ENCODE results near the gene CSTB.
A peak's percentile ranks its signal among the peaks of the same experiment; 100 is the strongest.

Gene CSTB

DNA sequence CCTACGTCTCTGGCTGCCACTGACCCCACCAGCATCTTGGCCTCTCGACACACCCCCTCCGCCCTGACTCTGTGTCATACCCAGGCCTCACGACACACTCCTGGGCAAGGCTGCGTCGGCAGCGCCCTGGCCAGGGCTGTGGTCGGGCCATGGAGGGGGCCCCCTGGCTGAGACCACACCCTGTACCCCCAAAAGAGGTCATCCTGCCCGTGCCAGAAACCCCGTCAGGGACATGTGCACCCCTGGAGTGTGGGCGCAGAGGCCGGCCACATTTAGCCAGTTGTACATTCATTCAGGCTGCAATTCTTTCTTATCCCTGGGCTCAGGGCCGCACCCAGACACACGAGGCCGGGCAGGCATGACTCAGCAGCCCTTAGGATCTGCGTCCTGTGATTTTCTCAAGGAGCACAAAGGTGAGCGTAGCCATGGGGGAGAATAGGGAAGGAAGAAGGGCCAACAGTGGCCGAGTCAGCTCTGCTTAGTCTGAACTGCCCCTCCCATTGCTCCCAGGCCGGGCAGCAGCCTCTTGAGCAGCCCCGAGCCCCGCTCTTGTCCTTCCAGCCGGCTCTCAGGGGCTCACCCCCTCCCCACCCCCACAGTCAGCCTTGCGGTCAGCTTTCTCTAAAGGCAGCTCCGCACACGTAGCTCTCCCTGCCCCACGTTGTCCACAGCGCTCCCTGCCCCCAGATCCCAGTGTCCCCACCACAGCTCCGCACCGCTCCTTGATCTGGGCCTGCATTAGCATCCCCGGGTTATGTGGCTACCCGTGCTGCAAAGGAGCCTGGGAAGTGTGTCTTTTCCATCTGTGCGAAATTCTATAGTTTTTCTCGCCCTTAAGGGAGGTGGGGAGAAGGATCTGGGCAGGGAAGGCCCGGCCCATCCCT is 7.9 kb downstream of the CSTB start:
- DNase-seq (ENCODE audit: low read depth, low spot score): peak; percentile 71

DNA sequence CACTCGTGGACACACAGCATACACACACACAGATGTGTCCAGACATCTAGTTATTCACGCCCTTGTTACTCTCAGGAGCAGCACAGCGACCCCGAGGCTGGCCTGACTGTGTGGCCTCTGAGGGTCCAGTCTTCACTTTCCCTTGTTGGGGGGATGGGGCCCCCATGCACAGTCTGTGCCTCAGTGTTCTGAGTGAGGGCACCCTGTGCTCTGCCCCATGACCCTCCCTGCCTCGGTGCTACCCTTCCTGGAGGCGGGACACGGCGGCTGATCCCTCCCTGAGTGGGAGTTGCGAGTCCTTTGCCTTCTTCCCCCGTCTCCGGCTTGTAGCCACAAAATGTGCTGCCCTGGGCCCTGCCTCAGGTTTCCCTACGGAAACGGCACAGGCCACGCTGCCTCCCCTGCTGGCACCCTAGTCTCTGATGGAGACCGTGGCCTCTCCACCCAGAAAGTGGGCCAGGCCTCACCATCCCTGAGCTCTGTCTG is 8.6 kb downstream of the CSTB start:
- DNase-seq (ENCODE audit: low read depth, low spot score): no peak

DNA sequence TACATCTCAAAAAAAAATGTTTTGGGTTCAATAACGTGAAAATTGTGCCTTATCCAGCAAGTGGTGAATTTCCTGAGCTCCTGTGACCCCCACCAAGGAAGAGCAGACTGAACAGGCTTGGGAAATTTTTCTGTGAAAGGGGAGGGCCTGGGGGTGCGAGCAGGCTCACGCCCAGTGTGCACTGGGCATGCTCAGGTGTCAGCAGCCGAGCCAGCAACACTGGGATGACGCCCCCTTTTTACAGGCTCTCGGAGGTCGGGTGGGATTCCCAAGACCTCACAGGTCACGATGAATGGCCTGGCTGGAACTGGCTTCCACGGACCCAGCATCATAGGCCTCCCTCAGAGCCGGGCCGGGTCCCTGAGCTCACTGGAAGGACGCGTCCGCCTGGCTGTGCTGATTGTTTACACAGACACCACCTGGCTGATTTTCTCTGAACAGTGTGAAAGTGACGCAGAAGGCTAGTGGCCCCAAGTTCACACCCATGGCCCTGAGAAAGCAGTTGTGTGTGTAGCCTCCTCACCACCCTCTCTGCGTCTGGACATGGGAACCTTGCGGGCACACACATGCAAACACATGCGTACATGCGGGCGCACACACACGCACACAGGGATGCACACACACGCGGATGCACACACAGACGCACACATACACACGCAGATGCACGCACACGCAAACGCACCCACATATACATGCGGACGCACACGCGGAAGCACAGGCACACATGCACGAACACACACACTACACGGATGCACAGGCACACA is 9.2 kb downstream of the CSTB start:
- no peak for DNase-seq (ENCODE audit: low read depth, low spot score)

DNA sequence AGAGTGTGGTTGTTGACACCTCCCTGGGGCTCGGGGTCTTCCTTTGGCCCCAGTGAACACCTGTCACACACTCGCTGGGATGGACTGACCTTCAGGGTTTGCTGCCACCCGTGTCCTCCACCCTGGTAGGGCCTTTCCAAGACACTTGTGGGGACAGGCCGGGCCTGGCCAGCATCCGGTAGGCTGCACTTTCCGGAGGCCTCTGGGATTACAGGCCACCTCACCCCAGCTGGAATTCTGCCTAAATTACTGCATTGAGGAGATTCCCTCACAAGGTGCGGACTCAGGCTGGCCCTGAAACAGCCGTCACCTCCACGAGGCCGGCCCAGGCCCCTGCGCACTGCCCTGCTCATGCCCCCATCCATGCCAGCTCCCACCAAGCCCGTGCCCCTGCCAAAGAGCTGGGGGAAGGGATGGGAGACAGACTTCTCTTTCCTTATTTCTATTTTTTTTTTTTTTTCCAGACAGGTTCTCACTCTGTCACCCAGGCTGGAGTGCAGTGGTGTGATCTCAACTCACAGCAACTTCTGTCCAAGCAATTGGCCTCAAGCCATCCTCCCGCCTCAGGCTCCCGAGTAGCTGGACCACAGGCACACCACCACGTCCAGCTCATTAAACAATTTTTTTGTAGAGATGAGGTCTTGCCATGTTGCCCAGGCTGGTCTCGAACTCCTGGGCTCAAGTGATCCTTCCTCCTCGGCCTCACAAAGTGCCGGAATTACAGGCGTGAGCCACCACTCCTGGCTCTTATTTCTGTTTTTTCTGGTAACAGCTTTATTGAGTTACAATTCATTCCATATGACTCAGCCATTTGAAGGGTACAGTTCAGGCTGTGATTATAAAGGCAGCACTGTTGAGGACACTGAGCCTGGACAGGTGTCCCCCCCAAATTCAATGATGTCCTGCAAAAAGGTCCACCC is 11.3 kb downstream of the CSTB start:
- DNase-seq (ENCODE audit: low read depth, low spot score): no peak

- no peak for DNase-seq (ENCODE audit: low read depth, low spot score)
Observed at GRCh38 chr21:43763901-43764523, 12.1 kb downstream of the CSTB start.

GRCh38 chr21:43762303-43763128 is 13.6 kb downstream of the CSTB start:
- no peak for DNase-seq (ENCODE audit: low read depth, low spot score)

- no peak for DNase-seq (ENCODE audit: low read depth, low spot score)
Observed at GRCh38 chr21:43761886-43762285, 14.2 kb downstream of the CSTB start.

DNA sequence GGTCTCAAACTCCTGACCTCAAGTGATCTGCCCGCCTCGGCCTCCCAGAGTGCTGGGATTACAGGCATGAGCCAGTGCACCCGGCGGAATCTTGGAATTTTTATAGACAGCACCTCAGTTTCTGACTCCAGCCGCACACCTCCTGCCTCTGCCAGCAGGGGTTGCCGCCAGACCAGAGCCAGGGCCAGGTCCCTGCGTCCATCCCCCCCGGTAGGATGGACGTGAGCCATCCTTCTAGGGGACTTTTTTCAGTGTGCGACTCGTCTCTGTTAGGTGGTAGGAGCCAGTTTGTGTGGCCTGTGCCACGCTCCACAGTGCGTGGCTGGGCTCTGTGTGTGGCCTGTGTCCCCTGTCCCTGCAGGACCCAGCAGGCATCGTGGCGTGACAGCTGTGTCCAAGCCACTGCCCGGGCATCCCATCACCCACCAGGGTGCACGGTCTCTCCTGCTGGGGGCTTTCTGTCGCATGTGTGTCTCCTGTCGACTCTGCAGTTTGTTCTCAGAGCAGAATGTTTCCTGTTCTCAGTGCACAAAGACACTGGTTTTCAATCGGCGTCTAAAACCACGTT is 15.6 kb downstream of the CSTB start:
- DNase-seq (ENCODE audit: low read depth, low spot score): no peak

- DNase-seq (ENCODE audit: low read depth, low spot score): no peak
Observed at GRCh38 chr21:43759651-43760050, 16.5 kb downstream of the CSTB start.

DNA sequence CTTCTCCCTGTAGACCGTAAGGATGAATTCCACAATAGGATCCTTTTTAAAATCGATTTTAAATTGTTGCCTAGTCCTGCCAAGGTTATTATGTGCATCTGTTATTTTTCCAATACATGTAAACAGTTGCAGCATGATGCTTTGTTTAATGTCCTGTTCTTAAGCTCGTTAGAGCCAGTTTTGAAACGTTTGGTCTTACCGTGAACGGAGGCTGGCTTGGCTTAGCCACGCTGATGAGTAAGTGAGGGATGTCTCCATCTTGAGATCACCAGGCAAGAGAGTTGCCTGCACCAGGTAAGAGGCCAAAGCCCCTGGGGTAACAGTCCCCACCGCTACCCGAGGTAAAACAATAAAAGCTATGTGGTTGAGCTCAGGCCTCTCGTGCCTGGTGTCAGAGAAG is 17.3 kb downstream of the CSTB start:
- DNase-seq (ENCODE audit: low read depth, low spot score): no peak

- no peak for DNase-seq (ENCODE audit: low read depth, low spot score)
Observed at GRCh38 chr21:43758111-43758641, 17.9 kb downstream of the CSTB start.

DNA sequence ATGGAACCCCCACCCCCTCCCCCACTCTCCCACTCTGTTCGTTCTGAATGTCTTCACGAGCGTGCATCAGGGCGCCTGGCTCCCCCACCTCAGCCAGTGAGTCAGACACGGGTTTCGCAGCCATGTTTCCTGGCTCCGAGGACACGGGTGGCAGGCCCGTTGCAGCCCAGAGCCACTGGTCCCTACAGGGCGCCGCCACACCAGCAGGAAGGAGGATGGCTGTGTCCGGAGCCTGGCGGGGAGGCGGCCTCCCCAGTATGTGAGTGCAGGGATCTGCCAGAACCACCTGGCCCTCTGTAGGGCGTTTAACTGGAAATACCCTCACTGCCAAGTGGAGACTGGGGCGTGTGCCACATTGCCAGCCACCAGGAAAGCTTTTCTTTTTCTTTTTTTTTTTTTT is 18.5 kb downstream of the CSTB start:
- DNase-seq (ENCODE audit: low read depth, low spot score): no peak

GRCh38 chr21:43755820-43756594 is 20.1 kb downstream of the CSTB start:
- no peak for DNase-seq (ENCODE audit: low read depth, low spot score)

DNA sequence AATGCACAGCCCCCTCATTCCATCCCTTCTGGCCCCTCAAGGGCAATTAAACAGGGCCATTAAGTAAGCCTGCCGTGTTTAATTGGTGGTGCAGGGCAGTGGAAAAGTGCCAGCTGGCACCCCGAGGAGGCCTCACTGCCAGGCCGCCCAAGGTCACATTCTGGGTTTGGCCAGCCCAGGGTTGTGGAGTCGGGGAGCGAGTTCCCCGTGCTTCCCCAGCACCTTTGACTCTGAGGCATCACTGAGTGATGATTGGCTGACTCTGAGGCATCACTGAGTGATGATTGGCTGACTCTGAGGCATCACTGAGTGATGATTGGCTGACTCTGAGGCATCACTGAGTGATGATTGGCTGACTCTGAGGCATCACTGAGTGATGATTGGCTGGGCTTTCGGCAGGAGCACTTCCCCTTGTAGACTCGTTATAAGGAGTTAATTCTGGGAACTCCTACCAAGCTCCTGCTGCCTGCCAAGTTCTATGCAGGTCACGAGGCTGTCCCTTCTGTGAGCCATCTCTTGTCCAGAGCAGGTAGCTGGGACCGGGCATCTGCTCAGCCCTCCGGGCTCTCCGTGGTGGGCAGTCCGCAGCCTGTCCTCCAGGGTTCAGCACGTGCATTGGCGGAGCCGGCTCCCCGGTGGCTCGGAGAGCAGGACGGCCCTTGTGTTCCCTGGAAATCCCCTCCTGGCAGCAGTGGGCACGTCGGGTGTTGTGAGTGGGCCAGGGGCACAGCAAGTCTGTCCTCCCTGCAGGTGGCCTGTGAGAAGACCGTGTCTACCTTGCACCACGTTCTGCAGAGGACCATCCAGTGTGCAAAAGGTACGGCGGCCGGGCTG is 20.9 kb downstream of the CSTB start:
- no peak for DNase-seq (ENCODE audit: low read depth, low spot score)

DNA sequence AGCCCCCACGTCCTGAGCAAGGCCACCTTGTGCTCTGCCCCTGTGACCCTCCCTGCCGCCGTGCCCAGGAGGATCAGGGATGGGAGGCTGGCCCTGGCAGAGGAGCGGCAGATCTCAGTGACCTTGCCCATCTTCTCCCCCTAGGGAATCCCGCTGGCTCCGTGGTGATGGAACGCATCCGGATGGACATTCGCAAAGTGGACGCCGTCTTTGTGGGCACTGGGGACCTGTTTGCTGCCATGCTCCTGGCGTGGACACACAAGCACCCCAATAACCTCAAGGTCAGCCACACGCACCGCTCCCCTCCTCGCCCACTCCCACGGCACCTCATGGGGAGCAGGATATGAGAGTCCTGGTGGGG is 22.7 kb downstream of the CSTB start:
- no peak for DNase-seq (ENCODE audit: low read depth, low spot score)

GRCh38 chr21:43752758-43753438 is 23.2 kb downstream of the CSTB start:
- DNase-seq (ENCODE audit: low read depth, low spot score): no peak

DNA sequence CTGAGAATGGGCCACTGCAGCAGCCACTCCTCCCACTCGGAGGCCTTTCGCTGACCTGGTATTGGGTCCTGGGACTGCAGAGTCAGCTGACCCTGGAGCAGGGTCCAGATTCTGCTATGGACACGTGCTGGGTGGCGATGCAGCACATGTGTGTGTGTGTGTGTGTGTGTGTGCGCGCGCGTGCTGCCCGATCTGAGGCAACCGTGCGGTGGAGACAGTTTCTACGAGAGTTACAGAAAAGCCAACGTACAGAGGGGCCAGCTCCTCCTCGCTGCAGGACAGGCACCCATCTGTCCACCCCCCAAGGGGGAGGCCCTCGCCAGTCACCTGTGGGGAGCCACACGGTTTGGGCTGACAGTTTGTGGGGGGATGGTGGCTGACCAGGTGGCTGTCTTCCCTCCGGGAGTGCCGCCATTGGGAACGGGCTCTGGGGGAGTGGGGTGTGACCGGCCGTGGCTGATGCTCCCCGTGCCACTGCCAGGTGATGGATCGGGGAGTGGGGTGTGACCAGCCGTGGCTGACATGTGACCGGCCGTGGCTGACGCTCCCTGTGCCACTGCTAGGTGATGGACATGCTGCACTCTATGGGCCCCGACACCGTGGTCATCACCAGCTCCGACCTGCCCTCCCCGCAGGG is 24.0 kb downstream of the CSTB start:
- no peak for DNase-seq (ENCODE audit: low read depth, low spot score)

All from ELF-1 (cell line).